Epithelial cell of esophagus (primary cell): ENCODE measurements around the gene SYNGAP1.

Experiments
- DNase-seq: peaks from one replicate; pipeline ENCODE4 v3.0.0; 2010; ENCODE audit warnings: low read depth
- H3K4me3 ChIP-seq: 2 replicates; pipeline ENCODE4 v1.5.1; 2011; ENCODE audit warnings: mild to moderate bottlenecking, low read length, control low read depth
- TF ChIP-seq, protein P1 (sequence below): IDR thresholded peaks from 2 replicates; pipeline ENCODE4 v1.5.1; 2011; ENCODE audit warnings: low read depth, mild to moderate bottlenecking, low read length, control low read depth, inconsistent platforms; ENCODE audit not compliant: insufficient read depth; ENCODE audit errors: missing control alignments

SYNGAP1 gene

GRCh38 chr6:33492093-33492492, 72.2 kb downstream of the SYNGAP1 start:
- no peak for DNase-seq
- H3K4me3 ChIP-seq, result no peak overlapping the region
- TF ChIP-seq, protein P1, sequence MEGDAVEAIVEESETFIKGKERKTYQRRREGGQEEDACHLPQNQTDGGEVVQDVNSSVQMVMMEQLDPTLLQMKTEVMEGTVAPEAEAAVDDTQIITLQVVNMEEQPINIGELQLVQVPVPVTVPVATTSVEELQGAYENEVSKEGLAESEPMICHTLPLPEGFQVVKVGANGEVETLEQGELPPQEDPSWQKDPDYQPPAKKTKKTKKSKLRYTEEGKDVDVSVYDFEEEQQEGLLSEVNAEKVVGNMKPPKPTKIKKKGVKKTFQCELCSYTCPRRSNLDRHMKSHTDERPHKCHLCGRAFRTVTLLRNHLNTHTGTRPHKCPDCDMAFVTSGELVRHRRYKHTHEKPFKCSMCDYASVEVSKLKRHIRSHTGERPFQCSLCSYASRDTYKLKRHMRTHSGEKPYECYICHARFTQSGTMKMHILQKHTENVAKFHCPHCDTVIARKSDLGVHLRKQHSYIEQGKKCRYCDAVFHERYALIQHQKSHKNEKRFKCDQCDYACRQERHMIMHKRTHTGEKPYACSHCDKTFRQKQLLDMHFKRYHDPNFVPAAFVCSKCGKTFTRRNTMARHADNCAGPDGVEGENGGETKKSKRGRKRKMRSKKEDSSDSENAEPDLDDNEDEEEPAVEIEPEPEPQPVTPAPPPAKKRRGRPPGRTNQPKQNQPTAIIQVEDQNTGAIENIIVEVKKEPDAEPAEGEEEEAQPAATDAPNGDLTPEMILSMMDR, result no peak

- no peak for DNase-seq
- H3K4me3 ChIP-seq, result no peak overlapping the region
- TF ChIP-seq, protein P1, result no peak
These were observed 77.3 kb downstream of the SYNGAP1 start for GRCh38 chr6:33497157-33497556.

GRCh38 chr6:33502486-33502885, 82.6 kb downstream of the SYNGAP1 start:
- no peak for DNase-seq
- no peak overlapping the region for H3K4me3 ChIP-seq
- TF ChIP-seq, protein P1, result no peak

GRCh38 chr6:33504486-33504885, 84.6 kb downstream of the SYNGAP1 start:
- DNase-seq, result no peak
- TF ChIP-seq, protein P1, result no peak
- no peak overlapping the region for H3K4me3 ChIP-seq
